Measurements from ENCODE around the gene MAGEA2B.
"Not testable (repeated sequence)": the region's sequence is repeated elsewhere in the genome, so short reads cannot be mapped to it uniquely, and the experiment has no call there.

The MAGEA2B gene

DNA sequence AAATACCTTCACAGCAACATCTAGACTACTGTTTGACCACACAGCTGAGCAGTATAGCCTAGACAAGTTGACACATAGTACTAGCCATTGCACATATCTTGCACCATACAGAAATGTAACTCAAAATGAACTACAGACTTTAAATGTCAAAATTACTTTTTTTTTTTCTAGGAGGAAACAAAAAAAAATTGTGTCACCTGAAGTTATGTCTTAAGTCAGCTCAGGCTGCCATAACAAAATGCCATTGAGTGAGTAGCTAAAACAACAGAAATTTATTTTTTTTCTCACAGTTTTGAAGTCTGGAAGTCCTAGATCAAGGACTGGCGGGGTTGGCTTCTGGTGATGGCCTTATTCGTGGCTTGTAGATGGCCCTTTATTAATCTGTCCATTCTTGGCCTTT, 5.3 kb upstream of the MAGEA2B start, which contains the start of gene CSAG2:
Gene CSAG2, minus strand, starts transcription at position 101 of the 400 bp plus-strand sequence. CDS start 161 bp downstream, outside the sequence.
- H3K27ac ChIP-seq (ENCODE audit: extremely low read depth, low read depth, low read length); H3K4me3 ChIP-seq (ENCODE audit: low read depth, low read length); POLR2A ChIA-PET; H3K4me1 ChIP-seq (ENCODE audit: control insufficient read depth, insufficient read depth, low read length); H3K9me3 ChIP-seq (ENCODE audit: control insufficient read depth, insufficient read depth, low read depth, low read length); H3K36me3 ChIP-seq (ENCODE audit: control insufficient read depth in 2 of 2, insufficient read depth in 1 of 2, low read length in 2 of 2); CTCF ChIA-PET: not testable (repeated sequence)

DNA sequence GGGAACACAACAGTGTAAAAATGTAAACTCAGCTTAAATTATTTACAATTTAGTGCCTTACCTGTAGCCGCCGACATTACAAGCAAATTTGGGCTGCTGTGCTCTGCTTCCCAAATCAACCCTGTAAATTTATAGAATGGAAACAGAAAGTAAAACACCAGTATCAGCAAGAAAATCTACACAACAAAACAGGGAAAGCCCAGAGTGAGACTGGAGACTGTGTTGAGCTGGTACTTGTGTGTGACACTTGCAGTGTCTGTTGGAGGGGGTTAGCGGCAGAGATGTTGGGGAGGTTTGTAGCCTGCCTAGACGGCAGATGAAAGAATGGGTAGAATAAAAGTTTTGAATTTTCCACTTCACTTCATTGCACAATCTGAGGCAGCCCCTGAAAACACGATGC, 1.2 kb upstream of the MAGEA2B start:
- H3K9me3 ChIP-seq (ENCODE audit: control insufficient read depth, insufficient read depth, low read depth, low read length); H3K36me3 ChIP-seq (ENCODE audit: control insufficient read depth in 2 of 2, insufficient read depth in 1 of 2, low read length in 2 of 2); CTCF ChIA-PET; H3K4me1 ChIP-seq (ENCODE audit: control insufficient read depth, insufficient read depth, low read length); H3K4me3 ChIP-seq (ENCODE audit: low read depth, low read length); H3K27ac ChIP-seq (ENCODE audit: extremely low read depth, low read depth, low read length); POLR2A ChIA-PET: not testable (repeated sequence)

DNA sequence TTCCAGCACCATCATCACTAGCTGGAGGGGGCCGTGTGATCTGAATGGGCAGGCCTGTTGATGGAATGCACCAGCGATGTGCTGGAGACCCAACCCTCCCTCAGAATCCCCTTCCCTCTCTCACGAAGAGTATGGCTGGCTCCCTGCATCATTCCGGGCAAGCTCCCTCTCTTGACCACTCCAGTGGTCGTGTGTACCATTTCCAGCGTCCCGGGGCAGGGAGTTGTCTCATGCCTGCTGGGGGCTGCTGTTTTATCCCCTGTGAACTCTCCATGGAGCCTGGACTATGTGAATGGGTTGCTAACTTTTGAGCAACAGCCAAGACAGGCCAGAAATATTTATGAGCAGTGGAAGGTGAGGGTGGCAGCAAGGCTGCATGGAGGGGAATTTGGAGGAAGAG, 11.0 kb downstream of the MAGEA2B start:
- ChIA-PET POLR2A (no interaction called here), CTCF (no interaction called here)
- Histone ChIP-seq H3K36me3 (ENCODE audit: control insufficient read depth in 2 of 2, insufficient read depth in 1 of 2, low read length in 2 of 2) (no peaks in the 10 kb centered on the region), H3K4me3 (ENCODE audit: low read depth, low read length) (no peak overlapping the region), H3K27ac (ENCODE audit: extremely low read depth, low read depth, low read length) (no peak overlapping the region), H3K4me1 (ENCODE audit: control insufficient read depth, insufficient read depth, low read length) (no peaks in the 10 kb centered on the region), H3K9me3 (ENCODE audit: control insufficient read depth, insufficient read depth, low read depth, low read length) (no peaks in the 10 kb centered on the region)
- TF ChIP-seq CTCF (tag by site-specific recombination; IDR thresholded peaks at IDR 0.05) (no peak), INSM2 (tag by site-specific recombination; IDR thresholded peaks at IDR 0.05) (no peak), ZNF677 (tag by site-specific recombination; IDR thresholded peaks at IDR 0.05) (no peak), ZNF175 (tag by site-specific recombination; IDR thresholded peaks at IDR 0.05) (no peak), ZNF561 (tag by site-specific recombination; IDR thresholded peaks at IDR 0.05; ENCODE audit: borderline replicate concordance) (no peak), ZSCAN23 (tag by site-specific recombination; IDR thresholded peaks at IDR 0.05) (no peak), WT1 (tag by site-specific recombination; IDR thresholded peaks at IDR 0.05) (no peak), ZNF670 (tag by site-specific recombination; IDR thresholded peaks at IDR 0.05; ENCODE audit: low read depth) (no peak), REPIN1 (tag by site-specific recombination; IDR thresholded peaks at IDR 0.05; ENCODE audit: low read depth) (no peak), ZNF704 (tag by site-specific recombination; IDR thresholded peaks at IDR 0.05) (no peak)

DNA sequence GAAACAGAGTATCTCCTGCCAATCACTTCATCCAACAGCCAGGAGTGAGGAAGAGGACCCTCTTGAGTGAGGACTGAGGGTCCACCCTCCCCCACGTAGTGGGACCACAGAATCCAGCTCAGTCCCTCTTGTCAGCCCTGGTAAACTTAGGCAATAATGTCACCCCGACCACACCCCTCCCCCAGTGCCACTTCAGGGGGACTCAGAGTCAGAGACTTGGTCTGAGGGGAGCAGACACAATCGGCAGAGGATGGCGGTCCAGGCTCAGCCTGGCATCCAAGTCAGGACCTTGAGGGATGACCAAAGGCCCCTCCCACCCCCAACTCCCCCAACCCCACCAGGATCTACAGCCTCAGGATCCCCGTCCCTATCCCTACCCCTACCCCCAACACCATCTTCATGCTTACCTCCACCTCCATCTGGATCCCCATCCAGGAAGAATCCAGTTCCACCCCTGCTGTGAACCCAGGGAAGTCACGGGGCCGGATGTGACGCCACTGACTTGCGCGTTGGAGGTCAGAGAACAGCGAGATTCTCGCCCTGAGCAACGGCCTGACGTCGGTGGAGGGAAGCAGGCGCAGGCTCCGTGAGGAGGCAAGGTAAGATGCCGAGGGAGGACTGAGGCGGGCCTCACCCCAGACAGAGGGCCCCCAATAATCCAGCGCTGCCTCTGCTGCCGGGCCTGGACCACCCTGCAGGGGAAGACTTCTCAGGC, 19.0 kb downstream of the MAGEA2B start, which contains the start of the genes CSAG1 and MAGEA12:
Gene CSAG1, minus strand, starts transcription at position 461 of the 715 bp plus-strand sequence. CDS start 1,261 bp downstream, outside the sequence.
Gene MAGEA12, plus strand, starts transcription at position 497 of the 715 bp plus-strand sequence. CDS start 2,405 bp downstream, outside the sequence.
- ChIA-PET CTCF (no interaction called here), POLR2A (no interaction called here)
- Histone ChIP-seq H3K4me3 (ENCODE audit: low read depth, low read length) (no peak within 1 kb of the TSS), H3K4me1 (ENCODE audit: control insufficient read depth, insufficient read depth, low read length) (no peaks in the 10 kb centered on the region), H3K27ac (ENCODE audit: extremely low read depth, low read depth, low read length) (no peak within 1 kb of the TSS), H3K9me3 (ENCODE audit: control insufficient read depth, insufficient read depth, low read depth, low read length) (no peaks in the 10 kb centered on the region), H3K36me3 (ENCODE audit: control insufficient read depth in 2 of 2, insufficient read depth in 1 of 2, low read length in 2 of 2) (no peaks in the 10 kb centered on the region)
- TF ChIP-seq HOXD13 (CRISPR knock-in tag; IDR thresholded peaks at IDR 0.05; ENCODE audit: borderline replicate concordance) (no peak), ZNF184 (tag by site-specific recombination; IDR thresholded peaks at IDR 0.05) (no peak), ZSCAN5A (tag by site-specific recombination; IDR thresholded peaks at IDR 0.05) (no peak), ZBTB10 (tag by site-specific recombination; IDR thresholded peaks at IDR 0.05) (no peak), REST (tag by site-specific recombination; IDR thresholded peaks at IDR 0.05) (no peak), ZSCAN23 (tag by site-specific recombination; IDR thresholded peaks at IDR 0.05) (no peak)

All from HEK293 (cell line).